Measurements from ENCODE around the gene TRIM74.
"Not testable (repeated sequence)": the region's sequence is repeated elsewhere in the genome, so short reads cannot be mapped to it uniquely, and the experiment has no call there.

Gene TRIM74

GRCh38 chr7:72954563-72955198, 14.6 kb downstream of the TRIM74 start:
- DNase-seq: not testable (repeated sequence)

- DNase-seq: not testable (repeated sequence)
Observed at GRCh38 chr7:72953901-72954562, 15.2 kb downstream of the TRIM74 start.

- not testable (repeated sequence) for DNase-seq
Observed at GRCh38 chr7:72950432-72950831, 18.8 kb downstream of the TRIM74 start.

- not testable (repeated sequence) for DNase-seq
Observed at GRCh38 chr7:72949686-72950085, 19.6 kb downstream of the TRIM74 start.

- DNase-seq: not testable (repeated sequence)
Observed at GRCh38 chr7:72949276-72949675, 20.0 kb downstream of the TRIM74 start.

DNA sequence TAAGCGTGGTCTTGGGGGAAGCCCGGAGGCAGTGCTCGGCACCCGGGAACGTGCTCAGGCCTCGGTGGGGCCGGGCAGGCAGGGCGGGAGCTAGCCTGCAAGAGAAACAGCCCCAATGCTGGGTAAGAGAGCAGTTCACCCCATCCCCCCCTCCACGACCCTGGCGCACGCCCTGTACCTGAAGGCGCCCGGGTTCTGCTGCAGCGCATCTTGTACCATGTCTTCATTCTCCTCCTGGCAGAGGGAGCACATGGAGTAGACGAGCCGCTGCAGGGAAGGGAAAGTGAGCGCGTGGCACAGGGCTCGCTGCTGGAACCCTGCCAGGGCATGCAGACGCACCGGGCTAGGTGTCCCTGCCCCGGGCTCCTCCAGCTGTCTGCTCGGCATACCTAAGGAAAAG, 20.6 kb downstream of the TRIM74 start:
- DNase-seq: not testable (repeated sequence)

GRCh38 chr7:72946130-72946745, 23.0 kb downstream of the TRIM74 start:
- DNase-seq: not testable (repeated sequence)

- DNase-seq: not testable (repeated sequence)
Observed at GRCh38 chr7:72945597-72945996, 23.7 kb downstream of the TRIM74 start.

GRCh38 chr7:72944937-72945336, 24.3 kb downstream of the TRIM74 start:
- not testable (repeated sequence) for DNase-seq

GRCh38 chr7:72942956-72943355, 26.3 kb downstream of the TRIM74 start:
- not testable (repeated sequence) for DNase-seq

DNA sequence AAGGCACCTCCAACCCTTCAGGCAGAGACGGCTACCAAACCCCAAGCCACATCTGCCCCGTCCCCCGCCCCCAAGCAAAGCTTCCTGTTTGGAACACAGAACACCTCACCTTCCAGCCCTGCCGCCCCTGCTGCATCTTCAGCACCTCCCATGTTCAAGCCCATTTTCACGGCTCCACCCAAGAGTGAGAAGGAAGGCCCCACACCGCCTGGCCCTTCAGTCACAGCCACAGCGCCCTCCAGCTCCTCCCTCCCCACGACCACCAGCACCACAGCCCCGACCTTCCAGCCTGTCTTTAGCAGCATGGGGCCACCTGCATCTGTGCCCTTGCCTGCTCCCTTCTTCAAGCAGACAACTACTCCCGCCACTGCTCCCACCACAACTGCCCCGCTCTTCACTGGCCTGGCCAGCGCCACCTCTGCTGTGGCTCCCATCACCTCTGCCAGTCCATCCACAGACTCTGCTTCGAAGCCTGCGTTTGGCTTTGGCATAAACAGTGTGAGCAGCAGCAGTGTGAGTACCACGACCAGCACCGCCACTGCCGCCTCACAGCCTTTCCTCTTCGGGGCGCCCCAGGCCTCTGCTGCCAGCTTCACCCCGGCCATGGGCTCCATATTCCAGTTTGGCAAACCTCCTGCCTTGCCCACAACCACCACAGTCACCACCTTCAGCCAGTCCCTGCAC, 27.1 kb downstream of the TRIM74 start:
- DNase-seq: not testable (repeated sequence)

GRCh38 chr7:72928216-72928615, 41.0 kb downstream of the TRIM74 start:
- DNase-seq: not testable (repeated sequence)

DNA sequence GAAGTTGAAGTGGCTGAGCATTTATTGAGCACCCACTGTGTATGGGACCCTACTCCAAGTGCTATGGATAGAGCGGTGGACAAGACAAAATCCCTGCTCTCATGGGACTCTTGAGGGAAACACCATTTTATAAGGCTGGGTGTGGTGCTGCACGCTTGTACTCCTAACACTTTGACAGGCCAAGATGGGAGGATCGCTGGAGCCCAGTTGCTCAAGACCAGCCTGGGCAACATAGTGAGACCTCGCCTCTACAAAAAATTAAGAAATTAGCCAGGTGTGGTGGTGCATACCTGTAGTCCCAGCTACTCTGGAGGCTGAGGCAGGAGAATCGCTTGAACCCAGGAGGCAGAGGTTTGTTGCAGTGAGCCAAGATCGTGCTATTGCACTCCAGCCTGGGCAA, 41.5 kb downstream of the TRIM74 start:
- not testable (repeated sequence) for DNase-seq

GRCh38 chr7:72925546-72926120, 43.6 kb downstream of the TRIM74 start:
- DNase-seq: no peak

DNA sequence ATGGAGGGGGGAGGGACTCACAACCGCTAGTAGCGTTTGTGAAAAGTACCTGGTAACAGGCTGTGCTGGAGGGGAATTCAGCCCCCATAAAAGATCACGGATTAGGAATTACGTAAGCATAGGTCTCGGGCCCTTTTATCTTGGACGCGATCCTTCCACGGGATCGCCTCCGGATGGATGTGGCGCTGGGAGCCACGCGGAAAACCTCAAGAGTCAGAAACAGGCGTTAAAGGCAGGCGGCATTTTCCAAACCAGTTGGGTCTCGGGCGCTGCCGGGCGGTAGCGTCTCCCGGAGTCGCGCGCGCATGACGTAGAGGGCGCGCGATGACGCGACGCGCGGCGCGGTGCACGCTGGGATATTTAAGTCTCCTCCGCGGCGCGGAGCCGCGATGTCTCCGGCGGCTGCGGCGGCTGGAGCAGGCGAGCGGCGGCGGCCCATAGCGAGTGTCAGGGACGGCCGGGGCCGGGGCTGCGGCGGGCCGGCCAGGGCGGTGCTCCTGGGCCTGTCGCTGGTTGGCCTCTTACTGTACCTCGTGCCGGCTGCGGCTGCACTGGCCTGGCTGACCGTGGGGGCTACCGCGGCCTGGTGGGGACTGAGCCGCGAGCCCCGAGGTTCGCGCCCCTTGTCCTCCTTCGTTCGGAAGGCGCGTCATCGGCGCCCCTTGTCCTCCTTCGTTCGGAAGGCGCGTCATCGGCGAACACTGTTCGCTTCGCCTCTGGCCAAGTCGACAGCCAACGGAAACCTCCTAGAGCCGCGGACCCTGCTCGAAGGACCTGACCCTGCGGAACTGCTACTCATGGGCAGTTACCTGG, 44.3 kb downstream of the TRIM74 start, which contains the start of gene POM121:
POM121 (plus strand) TSS at position 363 of the 813 bp plus-strand sequence; CDS start at position 390, 27 bp downstream.
- DNase-seq: peak; percentile 57 to 71 (median 64)

- no peak for DNase-seq
Observed at GRCh38 chr7:72924386-72924732, 44.9 kb downstream of the TRIM74 start.

GRCh38 chr7:72919256-72919775, 50.0 kb downstream of the TRIM74 start:
- DNase-seq: no peak

DNA sequence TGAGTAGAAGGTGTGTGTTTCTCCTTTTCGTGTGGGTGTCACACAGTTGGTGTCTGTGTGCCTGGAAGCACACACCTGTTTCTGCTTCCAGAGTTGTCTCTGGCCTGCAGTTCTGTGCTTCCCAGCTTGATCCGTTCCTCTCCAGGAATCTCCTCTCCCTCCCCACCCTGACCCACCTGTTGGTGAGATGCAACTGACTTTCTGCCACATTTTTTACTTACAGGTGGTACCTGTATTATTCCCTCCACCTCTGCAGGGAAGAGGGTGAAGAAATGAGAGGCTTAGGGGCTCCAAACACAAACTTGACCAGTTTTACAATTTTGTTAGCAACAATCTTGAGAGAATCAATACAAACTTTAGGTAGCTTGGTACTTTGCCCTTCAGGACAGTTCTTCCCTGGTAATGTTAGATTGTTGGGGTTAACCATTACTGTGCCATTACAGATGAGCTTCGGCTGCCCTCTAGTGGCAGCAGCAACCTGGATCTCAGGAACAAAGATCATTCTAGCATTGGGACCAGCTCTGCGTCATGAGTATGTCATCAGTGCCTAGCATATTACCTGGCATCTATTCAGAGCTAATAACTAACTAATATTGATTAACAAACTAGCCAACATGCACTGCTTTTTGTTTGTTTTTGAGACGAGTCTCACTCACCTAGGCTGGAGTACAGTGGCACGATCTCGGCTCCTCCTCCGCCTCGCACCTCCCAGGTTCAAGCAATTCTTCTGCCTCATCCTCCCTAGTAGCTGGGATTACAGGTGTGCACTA, 54.3 kb downstream of the TRIM74 start:
- peak in 3 of 4 experiments; percentile 3 to 44 (median 14) for DNase-seq

DNA sequence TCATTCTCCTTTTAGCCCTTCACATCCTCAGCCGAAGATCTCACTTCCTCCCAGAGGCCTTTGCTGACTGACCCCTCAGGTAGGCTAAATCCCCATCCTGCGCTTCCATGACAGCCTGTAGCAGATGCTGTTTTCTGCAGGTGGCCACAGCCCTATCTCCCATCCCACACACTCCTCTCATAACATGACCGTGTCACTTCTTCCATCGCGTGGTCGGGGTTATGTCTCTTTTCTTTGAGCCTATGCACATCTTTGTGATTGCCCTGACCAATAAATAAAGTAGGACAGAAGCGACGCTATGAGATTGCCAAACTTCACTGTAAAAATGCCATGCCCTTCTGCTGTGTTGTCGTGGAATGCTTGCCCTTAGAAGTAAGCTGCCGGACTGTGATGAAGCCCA, 55.5 kb downstream of the TRIM74 start:
- DNase-seq: not testable (repeated sequence)

- DNase-seq: not testable (repeated sequence)
Observed at GRCh38 chr7:72911395-72911794, 57.9 kb downstream of the TRIM74 start.
